ENCODE results near the gene TNFRSF4. TPM values are rescaled to one million over a fixed set of nuclear protein-coding genes. Genes with fewer than 3 reads are reported as not detected.
A peak's percentile ranks its signal among the peaks of the same experiment; 100 is the strongest.

The TNFRSF4 gene
- total and polyA plus RNA-seq, 9 of the 15 experiments (the other 6 are each of a cell fraction or from before 2014, with no cell fraction given): 0.07 to 0.44 (median 0.19) TPM; not detected in 5

DNA sequence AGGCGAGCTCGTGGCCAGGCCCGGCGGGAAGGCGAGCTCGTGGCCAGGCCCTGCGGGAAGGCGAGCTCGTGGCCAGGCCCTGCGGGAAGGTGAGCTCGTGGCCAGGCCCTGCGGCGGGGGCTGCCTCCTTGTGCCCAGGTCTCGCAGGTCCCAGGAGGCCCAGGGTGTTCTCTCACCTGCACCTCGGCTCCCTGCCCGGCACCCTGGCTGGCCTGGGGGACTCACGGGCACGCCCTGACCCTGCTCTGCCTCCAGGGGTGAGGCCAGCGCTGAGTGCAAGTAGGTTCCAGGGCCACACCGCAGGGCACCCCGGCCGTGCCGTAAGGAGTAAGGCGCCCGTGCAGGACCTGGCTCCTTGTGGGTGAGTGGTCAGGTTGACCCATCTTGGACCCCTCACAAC is 13.4 kb upstream of the TNFRSF4 start:
- Histone ChIP-seq H3K9me1 (ENCODE audit: control insufficient read depth, insufficient read depth, low read length) (no peaks in the 10 kb centered on the region), H3K9me3 (replicated peaks; ENCODE audit: control insufficient read depth, insufficient read depth, low read depth, low read length) (no peaks in the 10 kb centered on the region), H2AFZ (ENCODE audit: low read depth, low read length) (no peak overlapping the region), H3K9ac (ENCODE audit: insufficient read depth in 1 of 2, low read depth in 2 of 2, low read length in 2 of 2) (peak overlapping the region in 1 of 2 experiments; percentile 50; a peak in 1 of 4 replicates), H4K20me1 (replicated peaks; ENCODE audit: control insufficient read depth, insufficient read depth, low read length) (peaks cover 9% of the 10 kb centered on the region; the same call in 1 of the 2 replicates), H3K27me3 (ENCODE audit: control insufficient read depth in 2 of 2, insufficient read depth in 2 of 2, low read length in 2 of 2) (no peaks in the 10 kb centered on the region), H3K36me3 (ENCODE audit: control insufficient read depth, insufficient read depth, low read length) (peaks cover 76% of the 10 kb centered on the region; the same call in 2 of the 3 replicates), H3K79me2 (ENCODE audit: control insufficient read depth, insufficient read depth, low read length) (peaks cover 79% of the 10 kb centered on the region), H3K4me1 (replicated peaks in 1 of 2; ENCODE audit: control insufficient read depth in 2 of 2, insufficient read depth in 2 of 2, low read length in 2 of 2) (peaks cover 6 to 67% of the 10 kb centered on the region in 2 experiments; a peak in 4 of 5 replicates), H3K27ac (ENCODE audit: extremely low read depth, low read depth, low read length) (no peak overlapping the region), H3K4me3 (no peak overlapping the region), H3K4me2 (ENCODE audit: insufficient read depth, low read length) (no peak overlapping the region)
- BruUV-seq (replicated peaks): no TSS peak
- CTCF ChIA-PET (ENCODE audit: low intra/inter-chr PET ratio): no interaction called here
- ATAC-seq (no peak), DNase-seq (ENCODE audit: extremely low read depth in 1 of 4, low spot score in 3 of 4) (no peak), FAIRE-seq (no peak)
- POLR2A ChIA-PET: interaction anchor here (1.1 to 1.8 kb wide), 3 partner anchors 14 to 58 kb away, joined by 3 to 5 read pairs (median 4); no protein-coding TSS in a partner anchor
- in situ Hi-C loops (cut with MboI): no loop called here
- intact Hi-C loops (cut with micrococcal nuclease): no loop called here
- 96% methylated on average over 20 of the region's 25 CpGs for WGBS (ENCODE audit: insufficient coverage, low coverage, missing lambda C conversion rate)
- TF ChIP-seq, protein P1, sequence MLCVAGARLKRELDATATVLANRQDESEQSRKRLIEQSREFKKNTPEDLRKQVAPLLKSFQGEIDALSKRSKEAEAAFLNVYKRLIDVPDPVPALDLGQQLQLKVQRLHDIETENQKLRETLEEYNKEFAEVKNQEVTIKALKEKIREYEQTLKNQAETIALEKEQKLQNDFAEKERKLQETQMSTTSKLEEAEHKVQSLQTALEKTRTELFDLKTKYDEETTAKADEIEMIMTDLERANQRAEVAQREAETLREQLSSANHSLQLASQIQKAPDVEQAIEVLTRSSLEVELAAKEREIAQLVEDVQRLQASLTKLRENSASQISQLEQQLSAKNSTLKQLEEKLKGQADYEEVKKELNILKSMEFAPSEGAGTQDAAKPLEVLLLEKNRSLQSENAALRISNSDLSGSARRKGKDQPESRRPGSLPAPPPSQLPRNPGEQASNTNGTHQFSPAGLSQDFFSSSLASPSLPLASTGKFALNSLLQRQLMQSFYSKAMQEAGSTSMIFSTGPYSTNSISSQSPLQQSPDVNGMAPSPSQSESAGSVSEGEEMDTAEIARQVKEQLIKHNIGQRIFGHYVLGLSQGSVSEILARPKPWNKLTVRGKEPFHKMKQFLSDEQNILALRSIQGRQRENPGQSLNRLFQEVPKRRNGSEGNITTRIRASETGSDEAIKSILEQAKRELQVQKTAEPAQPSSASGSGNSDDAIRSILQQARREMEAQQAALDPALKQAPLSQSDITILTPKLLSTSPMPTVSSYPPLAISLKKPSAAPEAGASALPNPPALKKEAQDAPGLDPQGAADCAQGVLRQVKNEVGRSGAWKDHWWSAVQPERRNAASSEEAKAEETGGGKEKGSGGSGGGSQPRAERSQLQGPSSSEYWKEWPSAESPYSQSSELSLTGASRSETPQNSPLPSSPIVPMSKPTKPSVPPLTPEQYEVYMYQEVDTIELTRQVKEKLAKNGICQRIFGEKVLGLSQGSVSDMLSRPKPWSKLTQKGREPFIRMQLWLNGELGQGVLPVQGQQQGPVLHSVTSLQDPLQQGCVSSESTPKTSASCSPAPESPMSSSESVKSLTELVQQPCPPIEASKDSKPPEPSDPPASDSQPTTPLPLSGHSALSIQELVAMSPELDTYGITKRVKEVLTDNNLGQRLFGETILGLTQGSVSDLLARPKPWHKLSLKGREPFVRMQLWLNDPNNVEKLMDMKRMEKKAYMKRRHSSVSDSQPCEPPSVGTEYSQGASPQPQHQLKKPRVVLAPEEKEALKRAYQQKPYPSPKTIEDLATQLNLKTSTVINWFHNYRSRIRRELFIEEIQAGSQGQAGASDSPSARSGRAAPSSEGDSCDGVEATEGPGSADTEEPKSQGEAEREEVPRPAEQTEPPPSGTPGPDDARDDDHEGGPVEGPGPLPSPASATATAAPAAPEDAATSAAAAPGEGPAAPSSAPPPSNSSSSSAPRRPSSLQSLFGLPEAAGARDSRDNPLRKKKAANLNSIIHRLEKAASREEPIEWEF (CRISPR knock-in tag; IDR thresholded peaks at IDR 0.05): no peak
- TF ChIP-seq TGIF2 (CRISPR knock-in tag; IDR thresholded peaks at IDR 0.05) (no peak), ZNF444 (CRISPR knock-in tag; IDR thresholded peaks at IDR 0.05) (no peak), JUN (IDR thresholded peaks at IDR 0.05; ENCODE audit: borderline replicate concordance, low read depth, low read length) (no peak), JUN (CRISPR knock-in tag; IDR thresholded peaks at IDR 0.05; ENCODE audit: borderline replicate concordance) (no peak), FOXA3 (CRISPR knock-in tag; conservative IDR thresholded peaks at IDR 0.05 in 1 of 2, IDR thresholded peaks at IDR 0.05 in 1 of 2) (no peak), SLC30A9 (CRISPR knock-in tag; IDR thresholded peaks at IDR 0.05) (no peak), CHCHD3 (CRISPR knock-in tag; IDR thresholded peaks at IDR 0.05) (no peak), ZNF586 (CRISPR knock-in tag; conservative IDR thresholded peaks at IDR 0.05) (no peak)
- TF ChIP-seq, protein P2, sequence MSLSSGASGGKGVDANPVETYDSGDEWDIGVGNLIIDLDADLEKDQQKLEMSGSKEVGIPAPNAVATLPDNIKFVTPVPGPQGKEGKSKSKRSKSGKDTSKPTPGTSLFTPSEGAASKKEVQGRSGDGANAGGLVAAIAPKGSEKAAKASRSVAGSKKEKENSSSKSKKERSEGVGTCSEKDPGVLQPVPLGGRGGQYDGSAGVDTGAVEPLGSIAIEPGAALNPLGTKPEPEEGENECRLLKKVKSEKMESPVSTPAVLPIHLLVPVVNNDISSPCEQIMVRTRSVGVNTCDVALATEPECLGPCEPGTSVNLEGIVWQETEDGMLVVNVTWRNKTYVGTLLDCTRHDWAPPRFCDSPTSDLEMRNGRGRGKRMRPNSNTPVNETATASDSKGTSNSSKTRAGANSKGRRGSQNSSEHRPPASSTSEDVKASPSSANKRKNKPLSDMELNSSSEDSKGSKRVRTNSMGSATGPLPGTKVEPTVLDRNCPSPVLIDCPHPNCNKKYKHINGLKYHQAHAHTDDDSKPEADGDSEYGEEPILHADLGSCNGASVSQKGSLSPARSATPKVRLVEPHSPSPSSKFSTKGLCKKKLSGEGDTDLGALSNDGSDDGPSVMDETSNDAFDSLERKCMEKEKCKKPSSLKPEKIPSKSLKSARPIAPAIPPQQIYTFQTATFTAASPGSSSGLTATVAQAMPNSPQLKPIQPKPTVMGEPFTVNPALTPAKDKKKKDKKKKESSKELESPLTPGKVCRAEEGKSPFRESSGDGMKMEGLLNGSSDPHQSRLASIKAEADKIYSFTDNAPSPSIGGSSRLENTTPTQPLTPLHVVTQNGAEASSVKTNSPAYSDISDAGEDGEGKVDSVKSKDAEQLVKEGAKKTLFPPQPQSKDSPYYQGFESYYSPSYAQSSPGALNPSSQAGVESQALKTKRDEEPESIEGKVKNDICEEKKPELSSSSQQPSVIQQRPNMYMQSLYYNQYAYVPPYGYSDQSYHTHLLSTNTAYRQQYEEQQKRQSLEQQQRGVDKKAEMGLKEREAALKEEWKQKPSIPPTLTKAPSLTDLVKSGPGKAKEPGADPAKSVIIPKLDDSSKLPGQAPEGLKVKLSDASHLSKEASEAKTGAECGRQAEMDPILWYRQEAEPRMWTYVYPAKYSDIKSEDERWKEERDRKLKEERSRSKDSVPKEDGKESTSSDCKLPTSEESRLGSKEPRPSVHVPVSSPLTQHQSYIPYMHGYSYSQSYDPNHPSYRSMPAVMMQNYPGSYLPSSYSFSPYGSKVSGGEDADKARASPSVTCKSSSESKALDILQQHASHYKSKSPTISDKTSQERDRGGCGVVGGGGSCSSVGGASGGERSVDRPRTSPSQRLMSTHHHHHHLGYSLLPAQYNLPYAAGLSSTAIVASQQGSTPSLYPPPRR (CRISPR knock-in tag; IDR thresholded peaks at IDR 0.05; ENCODE audit: borderline replicate concordance): no peak
- TF ChIP-seq, protein P3, sequence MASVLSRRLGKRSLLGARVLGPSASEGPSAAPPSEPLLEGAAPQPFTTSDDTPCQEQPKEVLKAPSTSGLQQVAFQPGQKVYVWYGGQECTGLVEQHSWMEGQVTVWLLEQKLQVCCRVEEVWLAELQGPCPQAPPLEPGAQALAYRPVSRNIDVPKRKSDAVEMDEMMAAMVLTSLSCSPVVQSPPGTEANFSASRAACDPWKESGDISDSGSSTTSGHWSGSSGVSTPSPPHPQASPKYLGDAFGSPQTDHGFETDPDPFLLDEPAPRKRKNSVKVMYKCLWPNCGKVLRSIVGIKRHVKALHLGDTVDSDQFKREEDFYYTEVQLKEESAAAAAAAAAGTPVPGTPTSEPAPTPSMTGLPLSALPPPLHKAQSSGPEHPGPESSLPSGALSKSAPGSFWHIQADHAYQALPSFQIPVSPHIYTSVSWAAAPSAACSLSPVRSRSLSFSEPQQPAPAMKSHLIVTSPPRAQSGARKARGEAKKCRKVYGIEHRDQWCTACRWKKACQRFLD (CRISPR knock-in tag; IDR thresholded peaks at IDR 0.05): no peak

Data from K562 (cell line).